HepG2 (cell line): ENCODE measurements around the gene PLD4. TPM values are rescaled to one million over a fixed set of nuclear protein-coding genes. Genes with fewer than 3 reads are reported as not detected.
A peak's percentile ranks its signal among the peaks of the same experiment; 100 is the strongest.

Experiments
- ATAC-seq: fragments of 200-7000 bp; cut with Tn5 transposase; 3 replicates; pipeline ENCODE4 v1.9.1; 2020; ENCODE audit warnings: mild to moderate bottlenecking, moderate library complexity
- BruUV-seq: library from RNA; stranded (reverse); fragments of 400-500 nt; replicated peaks from 2 replicates; lab custom pipeline; 2021; lab: Mats Ljungman, UMichigan
- CTCF ChIA-PET: fragments of 300-600 bp; formaldehyde crosslinking; extraction: SDS; loops from one replicate; lab custom pipeline; 2021; ENCODE audit warnings: low total read pairs, inconsistent platforms, low intra/inter-chr PET ratio; lab: Yijun Ruan, JAX
- POLR2A ChIA-PET: fragments of 350-600 bp; sonication (Branson Sonifier 250); formaldehyde crosslinking; loops from one replicate; lab custom pipeline; 2020; ENCODE audit warnings: antibody characterized with exemption, inconsistent platforms; lab: Yijun Ruan, JAX
- DNase-seq: peaks from one replicate; pipeline ENCODE4 v3.0.0-alpha.2; 2015; ENCODE audit warnings: low spot score
- FAIRE-seq: peaks from 3 replicates; lab custom pipeline; 2011; peaks lifted over from hg19 to GRCh38; lab: Jason Lieb, UNC
- H2AFZ ChIP-seq: one replicate; pipeline ENCODE4 v1.6.1; 2011; ENCODE audit warnings: low read length, inconsistent platforms
- H3K27ac ChIP-seq: fragments of 300-600 bp; 3 replicates; pipeline ENCODE4 v1.8.0; 2011; ENCODE audit warnings: mixed run types, mild to moderate bottlenecking, mixed read lengths, low read length, inconsistent platforms; ENCODE audit not compliant: insufficient read depth; ENCODE audit errors: extremely low read length
- H3K27me3 ChIP-seq, 2 experiments: fragments of 200-600 bp in 1 of 2; 2 replicates in 1 of 2; 3 replicates in 1 of 2; pipeline versions ENCODE4 v1.6.0 to v1.8.0; 2011; ENCODE audit warnings: low read length in 2 of 2, mild to moderate bottlenecking in 2 of 2, moderate library complexity in 2 of 2, inconsistent platforms in 1 of 2; ENCODE audit not compliant: insufficient read depth in 2 of 2, control insufficient read depth in 1 of 2
- H3K36me3 ChIP-seq, 2 experiments: fragments of 200-600 bp in 1 of 2; replicated peaks in 1 of 2; 2 replicates in 1 of 2; 3 replicates in 1 of 2; pipeline versions ENCODE4 v1.5.1 to v1.8.0; 2011; ENCODE audit warnings: low read length in 2 of 2, inconsistent platforms in 1 of 2; ENCODE audit not compliant: insufficient read depth in 2 of 2, control insufficient read depth in 1 of 2
- H3K4me1 ChIP-seq: 2 replicates; pipeline ENCODE4 v1.5.1; 2012; ENCODE audit warnings: low read length, inconsistent platforms; ENCODE audit not compliant: insufficient read depth
- H3K4me2 ChIP-seq: 2 replicates; pipeline ENCODE4 v1.6.0; 2011; ENCODE audit warnings: low read depth, low read length, inconsistent platforms
- H3K4me3 ChIP-seq, 3 experiments: fragments of 200-600 bp in 1 of 3; sonication (generic), shearing (Covaris generic) in 1 of 3; replicated peaks in 1 of 3; 2 replicates each; pipeline ENCODE4 v1.5.1; 2011 to 2016; ENCODE audit warnings: low read length in 3 of 3, inconsistent platforms in 2 of 3, low read depth in 2 of 3, mild to moderate bottlenecking in 2 of 3, control low read depth in 1 of 3, mixed read lengths in 1 of 3; ENCODE audit not compliant: insufficient read depth in 1 of 3
- H3K79me2 ChIP-seq: one replicate; pipeline ENCODE4 v1.6.1; 2011; ENCODE audit warnings: low read length, inconsistent platforms; ENCODE audit not compliant: insufficient read depth
- H3K9ac ChIP-seq: 2 replicates; pipeline ENCODE4 v1.6.0; 2011; ENCODE audit warnings: mild to moderate bottlenecking, low read depth, low read length, inconsistent platforms; ENCODE audit not compliant: insufficient read depth
- H3K9me3 ChIP-seq: 2 replicates; pipeline ENCODE4 v1.5.1; 2012; ENCODE audit warnings: mild to moderate bottlenecking, low read length
- H4K20me1 ChIP-seq: 2 replicates; pipeline ENCODE4 v1.6.0; 2011; ENCODE audit warnings: inconsistent platforms, mild to moderate bottlenecking, low read length, moderate library complexity; ENCODE audit not compliant: insufficient read depth
- AGO2 ChIP-seq: fragments of 200-400 bp; formaldehyde crosslinking; optimal IDR thresholded peaks from 2 replicates; pipeline ENCODE3; 2017; ENCODE audit warnings: mild to moderate bottlenecking, low read depth, low read length, moderate library complexity
- IRF9 ChIP-seq: sonication (generic); formaldehyde crosslinking; IDR thresholded peaks from 2 replicates; pipeline ENCODE4 v1.8.0; 2022; ENCODE audit warnings: missing genetic modification reagents, mild to moderate bottlenecking, borderline replicate concordance
- RFXANK ChIP-seq: IDR thresholded peaks from 2 replicates; pipeline ENCODE4 v1.6.1; 2016
- ZSCAN9 ChIP-seq: IDR thresholded peaks from 2 replicates; pipeline ENCODE4 v1.6.1; 2016; ENCODE audit warnings: borderline replicate concordance
- WGBS: methylation state at CpG from one replicate; pipeline ENCODE4 v1.1.6; 2017; ENCODE audit warnings: low lambda C conversion rate; 5-methylcytosine and 5-hydroxymethylcytosine counted together
- in situ Hi-C: cut with HindIII; loops from 2 replicates; pipeline ENCODE4 v1.10.0; 2017; ENCODE audit warnings: low pct_unique_long_range_greater_than_20kb; ENCODE audit not compliant: extremely low pct_ligation_motif_present
- intact Hi-C: fragments of 100-400 bp; cut with micrococcal nuclease; formaldehyde crosslinking; loops from one replicate; pipeline ENCODE4 v1.10.0; 2022; ENCODE audit not compliant: unreplicated experiment
- polyA plus RNA-seq, 8 experiments: library from polyadenylated mRNA; depleted of rRNA in 3 of 8; stranded (reverse) in 7 of 8; unstranded in 1 of 8; fragments of >200 nt; fragmentation: Illumina TruSeq in 4 of 8; extraction: Trizol in 4 of 8; gene quantifications; 2 replicates each; pipeline versions ENCODE4 v1.2.1 to v1.2.3, GENCODE V29; 2011 to 2016; ENCODE audit warnings: low read depth in 4 of 8, missing spikeins in 1 of 8, mixed read lengths in 1 of 8; ENCODE audit not compliant: insufficient read depth in 1 of 8
- total RNA-seq, 5 experiments: library from RNA; depleted of rRNA; stranded (reverse); fragments of >200 nt; fragmentation: Illumina TruSeq; extraction: Trizol; gene quantifications; 2 replicates each; pipeline ENCODE4 v1.2.3, GENCODE V29; 2016; ENCODE audit warnings: low read depth in 1 of 5

Gene PLD4
- total and polyA plus RNA-seq, 2 of the 13 experiments (the other 11 are each of a cell fraction or from before 2014, with no cell fraction given): not detected

DNA sequence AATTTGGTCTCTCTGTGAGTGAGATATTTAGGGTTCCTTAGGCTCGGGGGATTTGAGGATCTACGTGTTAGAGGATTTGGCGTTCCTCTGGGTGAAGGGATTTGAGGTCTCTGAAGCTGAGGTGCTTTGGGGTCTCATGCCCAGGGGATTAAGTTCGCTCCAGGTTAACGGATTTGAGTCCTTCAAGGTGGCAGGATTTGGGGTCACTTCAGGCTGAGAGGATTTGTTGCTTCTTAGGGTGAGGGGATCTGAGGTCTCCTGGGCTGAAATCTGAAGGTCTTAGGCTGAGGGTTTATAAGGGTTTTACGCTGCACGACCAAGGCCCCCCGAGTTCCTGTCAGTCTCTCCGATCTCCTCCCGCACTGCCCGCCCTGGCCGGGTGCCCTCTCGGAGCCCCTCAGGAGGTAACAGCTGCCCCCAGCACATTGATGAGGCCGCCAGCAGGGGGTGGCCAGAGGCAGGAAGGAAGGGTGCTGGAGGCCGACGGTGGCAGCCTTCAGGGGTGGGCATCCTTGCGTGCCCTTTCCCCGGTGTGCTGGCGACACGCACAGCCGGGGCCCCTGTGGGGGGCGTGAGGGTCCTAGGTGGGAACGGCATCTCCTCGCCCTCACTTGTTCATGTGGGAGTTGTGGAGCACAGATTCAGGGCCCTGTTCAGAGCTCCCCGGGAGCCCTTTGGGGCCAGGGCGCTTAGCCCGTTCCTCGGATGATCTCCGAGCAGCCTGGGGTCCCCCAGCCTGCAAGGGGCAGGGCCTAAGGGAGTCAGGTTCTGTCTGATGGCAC is 45.3 kb upstream of the PLD4 start:
- Histone ChIP-seq H3K27ac (no peak overlapping the region), H3K79me2 (no peaks in the 10 kb centered on the region), H3K9ac (no peak overlapping the region), H3K9me3 (no peaks in the 10 kb centered on the region), H3K4me3 (no peak overlapping the region), H3K4me1 (no peaks in the 10 kb centered on the region), H3K27me3 (no peaks in the 10 kb centered on the region), H3K36me3 (peaks cover 13 to 28% of the 10 kb centered on the region in 2 experiments; a peak in 4 of 5 replicates), H2AFZ (no peak overlapping the region), H3K4me2 (no peak overlapping the region), H4K20me1 (peaks cover 5% of the 10 kb centered on the region; the same call in 1 of the 2 replicates)
- in situ Hi-C loops: no loop called here
- ATAC-seq (no peak), DNase-seq (no peak), FAIRE-seq (no peak)
- WGBS: 96% methylated on average over 15 of the region's 29 CpGs
- BruUV-seq: no TSS peak
- TF ChIP-seq RFXANK (no peak), ZSCAN9 (no peak)
- intact Hi-C loops: no loop called here
- ChIA-PET POLR2A (no interaction called here), CTCF (no interaction called here)

DNA sequence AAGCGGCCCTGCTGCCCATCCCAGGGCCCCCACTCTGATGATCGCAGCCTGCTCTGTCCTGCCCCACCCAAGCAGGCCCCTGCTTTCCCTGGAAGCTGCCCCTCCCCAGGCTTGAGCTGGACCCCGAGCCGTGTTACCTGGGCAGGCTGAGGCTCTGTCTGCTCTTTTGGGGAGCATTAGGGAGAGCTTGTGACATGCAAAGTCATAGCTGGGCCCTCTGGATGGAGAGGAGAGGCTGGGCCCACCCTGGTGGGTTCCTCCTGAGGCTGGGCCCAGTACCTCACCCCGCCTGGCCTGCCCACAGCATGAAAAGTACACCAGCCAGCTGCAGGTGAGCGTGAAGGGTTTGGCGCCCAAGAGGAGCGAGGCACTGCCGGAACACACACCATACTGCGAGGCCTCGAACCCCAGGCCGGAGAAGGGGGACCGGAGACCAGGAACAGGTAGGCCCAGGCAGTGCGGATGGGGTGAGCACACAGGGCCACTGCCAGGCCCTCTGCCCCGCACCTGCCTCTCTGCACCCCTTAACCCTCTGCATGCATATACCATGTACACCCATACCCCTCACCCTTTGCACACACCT is 44.6 kb upstream of the PLD4 start:
- peaks cover 5% of the 10 kb centered on the region; the same call in 1 of the 2 replicates for H4K20me1 ChIP-seq
- H3K4me3 ChIP-seq: no peak overlapping the region
- CTCF ChIA-PET: no interaction called here
- intact Hi-C loops (no loop called here), in situ Hi-C loops (no loop called here)
- H3K27ac ChIP-seq: no peak overlapping the region
- H3K27me3 ChIP-seq: no peaks in the 10 kb centered on the region
- no peaks in the 10 kb centered on the region for H3K79me2 ChIP-seq
- no peaks in the 10 kb centered on the region for H3K4me1 ChIP-seq
- no peaks in the 10 kb centered on the region for H3K9me3 ChIP-seq
- DNase-seq: no peak
- no peak overlapping the region for H2AFZ ChIP-seq
- no peak overlapping the region for H3K9ac ChIP-seq
- peaks cover 13 to 28% of the 10 kb centered on the region in 2 experiments; a peak in 4 of 5 replicates for H3K36me3 ChIP-seq
- BruUV-seq: no TSS peak
- H3K4me2 ChIP-seq: no peak overlapping the region
- ATAC-seq: no peak
- FAIRE-seq: no peak
- WGBS: 94% methylated on average over 3 of the region's 15 CpGs
- POLR2A ChIA-PET: no interaction called here
- TF ChIP-seq AGO2: peak; percentile 37
- TF ChIP-seq IRF9: no peak
